H1 (cell line): ENCODE results near the gene FUNDC1. TPM values are rescaled to one million over a fixed set of nuclear protein-coding genes. Genes with fewer than 3 reads are reported as not detected.

ENCODE experiments used
- CTCF ChIA-PET: fragments of 300-600 bp; sonication (Branson Sonifier 250); formaldehyde crosslinking; loops from one replicate; lab custom pipeline; 2021; ENCODE audit not compliant: partially characterized antibody; lab: Charles Lee
- POLR2A ChIA-PET: fragments of 300-600 bp; sonication (Branson Sonifier 250); formaldehyde crosslinking; loops from one replicate; lab custom pipeline; 2021; ENCODE audit warnings: inconsistent platforms; ENCODE audit not compliant: partially characterized antibody; lab: Charles Lee
- DNase-seq, 2 experiments: peaks; one replicate each; pipeline versions ENCODE4 v3.0.0 to v3.0.0-alpha.2; 2010 to 2022; ENCODE audit warnings: low spot score in 2 of 2, low read depth in 1 of 2, mixed read lengths in 1 of 2
- FAIRE-seq: peaks from 2 replicates; lab custom pipeline; 2011; peaks lifted over from hg19 to GRCh38; lab: Jason Lieb, UNC
- H2AFZ ChIP-seq: 2 replicates; pipeline ENCODE4 v1.8.1; 2012; ENCODE audit warnings: low read length, inconsistent platforms
- H2AK5ac ChIP-seq: 2 replicates; pipeline ENCODE4 v1.6.1; 2013; ENCODE audit warnings: low read depth, low read length
- H2BK120ac ChIP-seq: replicated peaks from 2 replicates; pipeline ENCODE3; 2013; ENCODE audit warnings: low read depth, low read length, inconsistent platforms
- H2BK12ac ChIP-seq: 2 replicates; pipeline ENCODE4 v1.6.1; 2013; ENCODE audit warnings: low read depth, low read length
- H2BK15ac ChIP-seq: 2 replicates; pipeline ENCODE4 v1.6.1; 2013; ENCODE audit warnings: low read length
- H2BK20ac ChIP-seq: 2 replicates; pipeline ENCODE4 v1.6.1; 2013; ENCODE audit warnings: low read length
- H2BK5ac ChIP-seq: 2 replicates; pipeline ENCODE4 v1.6.1; 2013; ENCODE audit warnings: low read depth, low read length
- H3K14ac ChIP-seq: 2 replicates; pipeline ENCODE4 v1.6.1; 2013; ENCODE audit warnings: inconsistent platforms; ENCODE audit not compliant: insufficient read length
- H3K18ac ChIP-seq: 2 replicates; pipeline ENCODE4 v1.6.1; 2013; ENCODE audit warnings: low read length; ENCODE audit errors: extremely low read depth
- H3K23ac ChIP-seq: 2 replicates; pipeline ENCODE4 v1.6.1; 2013; ENCODE audit warnings: inconsistent platforms; ENCODE audit not compliant: insufficient read length
- H3K23me2 ChIP-seq: 2 replicates; pipeline ENCODE4 v1.6.1; 2013; ENCODE audit warnings: low read depth, low read length
- H3K27ac ChIP-seq: 2 replicates; pipeline ENCODE4 v1.6.1; 2011; ENCODE audit warnings: low read depth, low read length, inconsistent platforms
- H3K27me3 ChIP-seq, 4 experiments: replicated peaks in 1 of 4; 1 replicate in 1 of 4; 2 replicates in 3 of 4; pipeline versions ENCODE4 v1.6.1 to v1.8.1; 2011 to 2013; ENCODE audit warnings: low read length in 3 of 4, mild to moderate bottlenecking in 3 of 4, inconsistent platforms in 2 of 4, mixed read lengths in 2 of 4, moderate library complexity in 1 of 4; ENCODE audit not compliant: control insufficient read depth in 3 of 4, insufficient read depth in 3 of 4; ENCODE audit errors: extremely low read depth in 1 of 4
- H3K36me3 ChIP-seq, 4 experiments: 2 replicates each; pipeline versions ENCODE4 v1.6.1 to v1.8.1; 2011 to 2013; ENCODE audit warnings: mild to moderate bottlenecking in 4 of 4, low read length in 3 of 4, moderate library complexity in 2 of 4, control low read depth in 1 of 4, inconsistent platforms in 1 of 4; ENCODE audit not compliant: insufficient read depth in 4 of 4, control insufficient read depth in 2 of 4
- H3K4ac ChIP-seq: replicated peaks from 2 replicates; pipeline ENCODE3; 2013; ENCODE audit warnings: low read length, low read depth, mixed read lengths, inconsistent platforms; ENCODE audit not compliant: insufficient read length
- H3K4me1 ChIP-seq, 4 experiments: replicated peaks in 1 of 4; 1 replicate in 1 of 4; 2 replicates in 3 of 4; pipeline versions ENCODE4 v1.6.1 to v1.8.1; 2011 to 2013; ENCODE audit warnings: low read length in 3 of 4, inconsistent platforms in 2 of 4, mixed read lengths in 1 of 4; ENCODE audit not compliant: insufficient read depth in 4 of 4, control insufficient read depth in 3 of 4
- H3K4me2 ChIP-seq, 2 experiments: 2 replicates each; pipeline versions ENCODE4 v1.6.1 to v1.8.1; 2011 to 2013; ENCODE audit warnings: low read depth in 2 of 2, low read length in 2 of 2, control low read depth in 1 of 2, inconsistent platforms in 1 of 2, mild to moderate bottlenecking in 1 of 2; ENCODE audit not compliant: insufficient read depth in 1 of 2
- H3K4me3 ChIP-seq, 4 experiments: fragments of 200-600, 300-600 bp in 1 of 4; sonication (generic), shearing (Covaris generic), sonication (Bioruptor Twin) in 1 of 4; 2 replicates each; pipeline versions ENCODE4 v1.5.1 to v1.8.1; 2011 to 2016; ENCODE audit warnings: low read length in 4 of 4, low read depth in 3 of 4, control low read depth in 2 of 4, inconsistent platforms in 2 of 4, mild to moderate bottlenecking in 2 of 4, mixed read lengths in 1 of 4, moderate library complexity in 1 of 4; ENCODE audit not compliant: insufficient read depth in 2 of 4; ENCODE audit errors: extremely low read depth in 1 of 4
- H3K56ac ChIP-seq: replicated peaks from 2 replicates; pipeline ENCODE3; 2013; ENCODE audit warnings: low read depth, mild to moderate bottlenecking, mixed read lengths, low read length, inconsistent platforms; ENCODE audit not compliant: insufficient read length
- H3K79me1 ChIP-seq: 2 replicates; pipeline ENCODE4 v1.6.1; 2013; ENCODE audit warnings: low read depth, low read length, control low read depth
- H3K79me2 ChIP-seq, 2 experiments: 2 replicates each; pipeline versions ENCODE4 v1.6.1 to v1.8.1; 2012 to 2013; ENCODE audit warnings: low read length in 2 of 2, mild to moderate bottlenecking in 2 of 2, inconsistent platforms in 1 of 2; ENCODE audit not compliant: insufficient read depth in 2 of 2, control insufficient read depth in 1 of 2
- H3K9ac ChIP-seq, 4 experiments: replicated peaks in 1 of 4; 1 replicate in 1 of 4; 2 replicates in 3 of 4; pipeline versions ENCODE4 v1.6.1 to v1.8.1; 2011 to 2013; ENCODE audit warnings: low read depth in 3 of 4, low read length in 3 of 4, control low read depth in 2 of 4, mild to moderate bottlenecking in 2 of 4, moderate library complexity in 2 of 4, inconsistent platforms in 1 of 4; ENCODE audit errors: extremely low read depth in 1 of 4
- H3K9me3 ChIP-seq, 2 experiments: 2 replicates each; pipeline versions ENCODE4 v1.6.1 to v1.8.1; 2012 to 2013; ENCODE audit warnings: mild to moderate bottlenecking in 2 of 2, moderate library complexity in 2 of 2, control low read depth in 1 of 2, inconsistent platforms in 1 of 2, low read depth in 1 of 2, low read length in 1 of 2, mixed read lengths in 1 of 2; ENCODE audit not compliant: insufficient read depth in 2 of 2
- H4K20me1 ChIP-seq, 2 experiments: replicated peaks in 1 of 2; 2 replicates each; pipeline versions ENCODE3 to v1.8.1; 2011 to 2013; ENCODE audit warnings: inconsistent platforms in 2 of 2, low read length in 2 of 2, mild to moderate bottlenecking in 1 of 2; ENCODE audit not compliant: insufficient read depth in 2 of 2, control insufficient read depth in 1 of 2
- H4K5ac ChIP-seq: 2 replicates; pipeline ENCODE4 v1.6.1; 2013; ENCODE audit warnings: low read length, low read depth, mixed read lengths, inconsistent platforms; ENCODE audit not compliant: insufficient read length
- H4K8ac ChIP-seq: 2 replicates; pipeline ENCODE4 v1.8.0; 2013; ENCODE audit warnings: mild to moderate bottlenecking, moderate library complexity, low read length, inconsistent platforms; ENCODE audit not compliant: insufficient read depth; ENCODE audit errors: extremely low read depth
- H4K91ac ChIP-seq: replicated peaks from 2 replicates; pipeline ENCODE3; 2013; ENCODE audit warnings: low read length, mixed read lengths, inconsistent platforms; ENCODE audit not compliant: insufficient read length
- CBX8 ChIP-seq: fragments of 300-800, 300-1000 bp; sonication (generic); IDR thresholded peaks from 2 replicates; pipeline ENCODE4 v1.7.1; 2016; ENCODE audit warnings: low read depth, low read length, borderline replicate concordance
- KDM1A ChIP-seq: fragments of 200-600, 300-600 bp; sonication (generic); IDR thresholded peaks from 2 replicates; pipeline ENCODE4 v1.7.1; 2016; ENCODE audit warnings: mild to moderate bottlenecking, low read length, borderline replicate concordance
- MAX ChIP-seq: IDR thresholded peaks from 2 replicates; pipeline ENCODE4 v1.6.1; 2012; ENCODE audit warnings: inconsistent platforms
- YY1 ChIP-seq: IDR thresholded peaks from 2 replicates; pipeline ENCODE4 v1.6.1; 2011; ENCODE audit warnings: low read depth, mild to moderate bottlenecking, low read length
- whole genome bisulfite sequencing, 2 experiments: shearing (Covaris generic) in 1 of 2; methylation state at CpG; one replicate each; pipeline versions ENCODE4 v1.1.6 to v1.1.7; 2013 to 2015; ENCODE audit warnings: low lambda C conversion rate in 2 of 2, mixed read lengths in 2 of 2, inconsistent platforms in 1 of 2, low coverage in 1 of 2, missing lambda C conversion rate in 1 of 2; ENCODE audit not compliant: insufficient replicate concordance in 2 of 2, insufficient coverage in 1 of 2, insufficient read length in 1 of 2; ENCODE audit errors: extremely low coverage in 1 of 2, missing lambda C conversion rate in 1 of 2; 5-methylcytosine and 5-hydroxymethylcytosine counted together
- polyA plus RNA-seq, 7 experiments: library from polyadenylated mRNA; depleted of rRNA in 3 of 7; stranded (reverse) in 5 of 7; unstranded in 2 of 7; fragments of >200 nt in 5 of 7; fragments of 200-250 nt in 2 of 7; gene quantifications; 1 replicate in 5 of 7; 2 replicates in 1 of 7; 4 replicates in 1 of 7; pipeline versions ENCODE4 v1.2.1 to v1.2.3, GENCODE V29; 2011 to 2013; ENCODE audit warnings: missing spikeins in 2 of 7, mixed read lengths in 2 of 7
- total RNA-seq: library from RNA; stranded (reverse); fragmentation: NEBNext Ultra II Directional; extraction: Animal tissue kit (Norgen Biotek cat#: 25700); gene quantifications from 2 replicates; pipeline ENCODE4 v1.2.1, GENCODE V29; 2021

Gene FUNDC1
- total and polyA plus RNA-seq, 2 of the 8 experiments (the other 6 are each of a cell fraction or from before 2014, with no cell fraction given) = 13.7 to 24.1 TPM

- POLR2A ChIA-PET = no interaction called here
- Histone ChIP-seq H3K4me1 (peaks cover 0 to 3% (median 0%) of the 10 kb centered on the region in 4 experiments; a peak in 2 of 7 replicates), H3K9me3 (no peaks in the 10 kb centered on the region), H3K56ac (no peak overlapping the region), H3K27me3 (no peaks in the 10 kb centered on the region), H2BK15ac (no peak overlapping the region), H3K14ac (no peak overlapping the region), H3K23me2 (no peaks in the 10 kb centered on the region), H2BK20ac (no peak overlapping the region), H3K36me3 (no peaks in the 10 kb centered on the region), H3K79me1 (no peaks in the 10 kb centered on the region), H3K79me2 (no peaks in the 10 kb centered on the region), H2AFZ (peak overlapping the region; percentile 32; the same call in 1 of the 2 replicates), H4K5ac (no peak overlapping the region), H3K18ac (no peak overlapping the region), H2BK120ac (no peak overlapping the region), H2BK5ac (no peak overlapping the region), H3K4me3 (no peak overlapping the region), H3K4ac (no peak overlapping the region), H4K20me1 (no peaks in the 10 kb centered on the region), H3K4me2 (no peak overlapping the region), H4K8ac (no peak overlapping the region), H3K23ac (no peak overlapping the region), H2AK5ac (no peak overlapping the region), H4K91ac (no peak overlapping the region), H3K27ac (no peak overlapping the region), H3K9ac (no peak overlapping the region), H2BK12ac (no peak overlapping the region)
- CTCF ChIA-PET = no interaction called here
- WGBS, 2 experiments = 89% methylated on average over 2 of the region's 4 CpGs; no CpG with 5 or more reads in 1 of the 2 experiments
- DNase-seq (no peak), FAIRE-seq (no peak)
- TF ChIP-seq CBX8 = no peak
- no peak for TF ChIP-seq MAX
- TF ChIP-seq YY1 = no peak
- TF ChIP-seq KDM1A = no peak
Measured at GRCh38 chrX:44503560-44503959, 39.1 kb downstream of the FUNDC1 start.
